Keratinocyte (primary cell): Measurements from ENCODE around the gene VPS13C. TPM values are rescaled to one million over a fixed set of nuclear protein-coding genes. Genes with fewer than 3 reads are reported as not detected.

Experiments used
- DNase-seq: peaks from one replicate; pipeline ENCODE4 v3.0.0-alpha.2; 2011; ENCODE audit warnings: low read depth, missing footprints, low spot score
- FAIRE-seq: peaks from 2 replicates; lab custom pipeline; 2011; peaks lifted over from hg19 to GRCh38; lab: Jason Lieb, UNC
- H2AFZ ChIP-seq: 2 replicates; pipeline ENCODE4 v1.6.0; 2012; ENCODE audit warnings: low read length, control low read depth, inconsistent platforms; ENCODE audit not compliant: control insufficient read depth
- H3K27ac ChIP-seq: 2 replicates; pipeline ENCODE4 v1.5.1; 2011; ENCODE audit warnings: low read length; ENCODE audit not compliant: control insufficient read depth, insufficient read depth
- H3K27me3 ChIP-seq: 3 replicates; pipeline ENCODE4 v1.6.0; 2011; ENCODE audit warnings: low read length; ENCODE audit not compliant: control insufficient read depth, insufficient read depth; ENCODE audit errors: extremely low read depth
- H3K36me3 ChIP-seq, 2 experiments: 2 replicates in 1 of 2; 3 replicates in 1 of 2; pipeline ENCODE4 v1.5.1; 2011; ENCODE audit warnings: low read length in 2 of 2, mild to moderate bottlenecking in 1 of 2; ENCODE audit not compliant: control insufficient read depth in 2 of 2, insufficient read depth in 2 of 2; ENCODE audit errors: extremely low read depth in 1 of 2
- H3K4me1 ChIP-seq: 3 replicates; pipeline ENCODE4 v1.5.1; 2011; ENCODE audit warnings: low read length; ENCODE audit not compliant: control insufficient read depth, insufficient read depth; ENCODE audit errors: extremely low read depth
- H3K4me2 ChIP-seq: 3 replicates; pipeline ENCODE4 v1.6.0; 2011; ENCODE audit warnings: low read depth, low read length; ENCODE audit not compliant: control insufficient read depth, insufficient read depth; ENCODE audit errors: extremely low read depth
- H3K4me3 ChIP-seq, 3 experiments: fragments of 200-600 bp in 1 of 3; sonication (generic) in 1 of 3; 2 replicates in 2 of 3; 3 replicates in 1 of 3; pipeline ENCODE4 v1.5.1; 2011 to 2016; ENCODE audit warnings: low read length in 3 of 3, mild to moderate bottlenecking in 3 of 3, control low read depth in 2 of 3, inconsistent platforms in 1 of 3, low read depth in 1 of 3, mixed read lengths in 1 of 3, mixed run types in 1 of 3, moderate library complexity in 1 of 3; ENCODE audit not compliant: control insufficient read depth in 2 of 3, insufficient read depth in 2 of 3; ENCODE audit errors: extremely low read depth in 1 of 3
- H3K79me2 ChIP-seq: 2 replicates; pipeline ENCODE4 v1.6.0; 2012; ENCODE audit warnings: low read length; ENCODE audit not compliant: control insufficient read depth, insufficient read depth
- H3K9ac ChIP-seq: 3 replicates; pipeline ENCODE4 v1.6.0; 2011; ENCODE audit warnings: low read length; ENCODE audit not compliant: control insufficient read depth, insufficient read depth; ENCODE audit errors: extremely low read depth
- H3K9me1 ChIP-seq: 3 replicates; pipeline ENCODE4 v1.6.0; 2011; ENCODE audit warnings: low read length; ENCODE audit not compliant: control insufficient read depth, insufficient read depth; ENCODE audit errors: extremely low read depth
- H3K9me3 ChIP-seq: 2 replicates; pipeline ENCODE4 v1.5.1; 2012; ENCODE audit warnings: low read depth, low read length; ENCODE audit not compliant: control insufficient read depth
- H4K20me1 ChIP-seq: 3 replicates; pipeline ENCODE4 v1.6.0; 2011; ENCODE audit warnings: low read length; ENCODE audit not compliant: control insufficient read depth, insufficient read depth; ENCODE audit errors: extremely low read depth
- CTCF ChIP-seq, 3 experiments: IDR thresholded peaks in 1 of 3; conservative IDR thresholded peaks in 1 of 3; optimal IDR thresholded peaks in 1 of 3; 2 replicates in 2 of 3; 3 replicates in 1 of 3; pipeline versions ENCODE3 to v1.5.1; 2011; ENCODE audit warnings: low read length in 3 of 3, mild to moderate bottlenecking in 3 of 3, moderate library complexity in 2 of 3, control low read depth in 1 of 3, inconsistent platforms in 1 of 3; ENCODE audit not compliant: insufficient read depth in 2 of 3; ENCODE audit errors: extremely low read depth in 1 of 3
- EZH2 ChIP-seq: IDR thresholded peaks from one replicate; pipeline ENCODE4 v1.6.1; 2012; ENCODE audit warnings: inconsistent platforms, mild to moderate bottlenecking, low read length, moderate library complexity
- dilution Hi-C: fragments of 300-500 bp; cut with MboI; formaldehyde crosslinking; loops from one replicate; pipeline ENCODE4 v1.7.0; 2020; ENCODE audit warnings: low sequenced_read_pairs; ENCODE audit not compliant: extremely low pct_ligation_motif_present
- polyA plus RNA-seq, 5 experiments: library from polyadenylated mRNA; depleted of rRNA in 3 of 5; stranded (reverse) in 3 of 5; stranded (forward) in 1 of 5; unstranded in 1 of 5; fragments of >200 nt; gene quantifications; 1 replicate in 1 of 5; 2 replicates in 3 of 5; 3 replicates in 1 of 5; pipeline versions ENCODE4 v1.2.1 to v1.2.3, GENCODE V29; 2011 to 2012; ENCODE audit warnings: missing spikeins in 2 of 5, low read depth in 1 of 5, low replicate concordance in 1 of 5

Gene VPS13C
- polyA plus RNA-seq, 1 donor (not counting 4 experiments of a cell fraction or from before 2014, with no cell fraction given) = 13.5 TPM

- Histone ChIP-seq H2AFZ (no peak overlapping the region), H4K20me1 (no peaks in the 10 kb centered on the region), H3K27me3 (peaks cover 9% of the 10 kb centered on the region), H3K9me3 (no peaks in the 10 kb centered on the region), H3K4me2 (no peak overlapping the region), H3K36me3 (no peaks in the 10 kb centered on the region), H3K27ac (no peak overlapping the region), H3K4me1 (no peaks in the 10 kb centered on the region), H3K9me1 (no peaks in the 10 kb centered on the region), H3K9ac (no peak overlapping the region), H3K4me3 (no peak overlapping the region), H3K79me2 (no peaks in the 10 kb centered on the region)
- dilution Hi-C loops = no loop called here
- FAIRE-seq (no peak), DNase-seq (no peak)
- TF ChIP-seq CTCF (optimal IDR thresholded peaks at IDR 0.05 in 1 of 3, IDR thresholded peaks at IDR 0.05 in 1 of 3, conservative IDR thresholded peaks at IDR 0.05 in 1 of 3; ENCODE audit: extremely low read depth in 1 of 3, insufficient read depth in 2 of 3, low read length in 3 of 3) = no peak
- TF ChIP-seq EZH2 = no peak
Measured at GRCh38 chr15:61827131-61827530, 233.1 kb downstream of the VPS13C start.

- FAIRE-seq = no peak
Measured at GRCh38 chr15:61824291-61824690, 236.0 kb downstream of the VPS13C start.

More at GRCh38 chr15:61824291-61824690, 236.0 kb downstream of the VPS13C start:
- Histone ChIP-seq H3K9me3 (no peaks in the 10 kb centered on the region), H3K36me3 (no peaks in the 10 kb centered on the region), H4K20me1 (no peaks in the 10 kb centered on the region), H3K9ac (no peak overlapping the region), H3K4me3 (no peak overlapping the region), H3K9me1 (no peaks in the 10 kb centered on the region), H2AFZ (no peak overlapping the region), H3K27me3 (peaks cover 4% of the 10 kb centered on the region), H3K27ac (no peak overlapping the region), H3K4me1 (no peaks in the 10 kb centered on the region), H3K4me2 (no peak overlapping the region), H3K79me2 (no peaks in the 10 kb centered on the region)
- DNase-seq = no peak
- no peak for TF ChIP-seq CTCF (optimal IDR thresholded peaks at IDR 0.05 in 1 of 3, IDR thresholded peaks at IDR 0.05 in 1 of 3, conservative IDR thresholded peaks at IDR 0.05 in 1 of 3; ENCODE audit: extremely low read depth in 1 of 3, insufficient read depth in 2 of 3, low read length in 3 of 3)
- no peak for TF ChIP-seq EZH2
- dilution Hi-C loops = no loop called here
